Upper lobe of left lung (tissue), 6 donors: Measurements from ENCODE around the gene PNCK. TPM values are rescaled to one million over a fixed set of nuclear protein-coding genes. Genes with fewer than 3 reads are reported as not detected.
"Not testable (repeated sequence)": the region's sequence is repeated elsewhere in the genome, so short reads cannot be mapped to it uniquely, and the experiment has no call there.

Experiments used
- ATAC-seq, 2 donors: fragments of 200-7000 bp; cut with Tn5 transposase; one replicate each; pipeline ENCODE4 v1.9.1; 2022; ENCODE audit warnings: mild to moderate bottlenecking in 2 of 2, moderate library complexity in 2 of 2; ENCODE audit not compliant: low FRiP score in 2 of 2
- DNase-seq, 2 donors: peaks; one replicate each; pipeline ENCODE4 v3.0.0-alpha.2; 2019 to 2020
- H3K27ac ChIP-seq, 4 donors: fragments of 200-600 bp; sonication (generic); one replicate each; pipeline ENCODE4 v1.5.1; 2016 to 2019
- H3K27me3 ChIP-seq, 4 donors: fragments of 200-600 bp; sonication (generic); one replicate each; pipeline ENCODE4 v1.5.1; 2017 to 2019
- H3K36me3 ChIP-seq, 4 donors: fragments of 200-600 bp; sonication (generic); one replicate each; pipeline ENCODE4 v1.5.1; 2016 to 2019
- H3K4me1 ChIP-seq, 4 donors: fragments of 200-600 bp; sonication (generic); one replicate each; pipeline ENCODE4 v1.5.1; 2018 to 2019
- H3K4me3 ChIP-seq, 4 donors: fragments of 200-600 bp; sonication (generic); one replicate each; pipeline ENCODE4 v1.5.1; 2017 to 2019; ENCODE audit warnings: mild to moderate bottlenecking in 2 of 4, moderate library complexity in 1 of 4
- H3K9me3 ChIP-seq, 4 donors: fragments of 200-600 bp; sonication (generic); one replicate each; pipeline ENCODE4 v1.5.1; 2018 to 2019
- CTCF ChIP-seq, 6 experiments: fragments of 450-650 bp in 4 of 6; fragments of 200-600 bp in 2 of 6; sonication (generic) in 2 of 6; IDR thresholded peaks; one replicate each; pipeline ENCODE4 v1.5.1; 2016 to 2019; ENCODE audit warnings: antibody characterized with exemption in 6 of 6
- EP300 ChIP-seq, 4 donors: sonication (generic); formaldehyde crosslinking; IDR thresholded peaks; one replicate each; pipeline ENCODE4 v1.5.1; 2017; ENCODE audit warnings: antibody characterized with exemption in 4 of 4, control low read depth in 2 of 4
- POLR2A ChIP-seq, 4 donors: fragments of 450-650 bp; IDR thresholded peaks; one replicate each; pipeline ENCODE4 v1.5.1; 2016 to 2017; ENCODE audit warnings: antibody characterized with exemption in 4 of 4, mild to moderate bottlenecking in 2 of 4
- POLR2AphosphoS5 ChIP-seq, 2 donors: sonication (generic); formaldehyde crosslinking; IDR thresholded peaks; one replicate each; pipeline ENCODE4 v1.5.1; 2017; ENCODE audit warnings: antibody characterized with exemption in 2 of 2
- WGBS, 2 donors: methylation state at CpG; one replicate each; pipeline ENCODE4 v1.1.5; 2017 to 2018; 5-methylcytosine and 5-hydroxymethylcytosine counted together
- total RNA-seq, 6 donors: library from RNA; depleted of rRNA in 4 of 6; stranded (reverse); fragments of >200 nt in 4 of 6; gene quantifications; one replicate each; pipeline versions ENCODE4 v1.1.0 to v1.2.1, GENCODE V29; 2016 to 2021
- donor health status: DM: no; HTN: no; CAD: no; lungs with moderate emphysema.
- donor health status: DM: no; HTN: yes; CAD: no; lungs with severe emphysema.

Gene PNCK
- total RNA-seq, 6 donors from 2014 or later, result 0.47 to 5.2 TPM; not detected in 4

- H3K27ac ChIP-seq, result no peak overlapping the region
- 85 to 100% methylated on average over 7 to 16 of the region's 16 CpGs for WGBS, 2 donors
- H3K27me3 ChIP-seq, result no peaks in the 10 kb centered on the region
- ATAC-seq (no peak), DNase-seq (no peak)
- no peaks in the 10 kb centered on the region for H3K9me3 ChIP-seq
- no peak overlapping the region for H3K4me3 ChIP-seq
- TF ChIP-seq EP300 (IDR thresholded peaks at IDR 0.05) (no peak), CTCF (IDR thresholded peaks at IDR 0.05) (no peak), POLR2A (IDR thresholded peaks at IDR 0.05) (no peak), POLR2AphosphoS5 (IDR thresholded peaks at IDR 0.05) (no peak)
- H3K4me1 ChIP-seq, result peaks cover 0 to 3% (median 1%) of the 10 kb centered on the region in 4 donors
- H3K36me3 ChIP-seq, result peaks cover 0 to 42% (median 15%) of the 10 kb centered on the region in 4 donors
Observed at GRCh38 chrX:153697924-153698865, 24.6 kb upstream of the PNCK start.

GRCh38 chrX:153696986-153697722, 23.5 kb upstream of the PNCK start:
- not testable (repeated sequence) for DNase-seq, H3K4me3 ChIP-seq, H3K27me3 ChIP-seq, H3K9me3 ChIP-seq, H3K27ac ChIP-seq, ATAC-seq, H3K4me1 ChIP-seq
- H3K36me3 ChIP-seq, result peaks cover 0 to 32% (median 10%) of the 10 kb centered on the region in 4 donors
- WGBS, 2 donors, result 89 to 93% methylated on average over 8 to 15 of the region's 16 CpGs

GRCh38 chrX:153696538-153696937, 22.9 kb upstream of the PNCK start:
- not testable (repeated sequence) for H3K4me1 ChIP-seq, H3K27me3 ChIP-seq, ATAC-seq, H3K4me3 ChIP-seq, H3K9me3 ChIP-seq, H3K27ac ChIP-seq
- DNase-seq, result peak in 1 of 2 donors; percentile 18
- WGBS, 2 donors, result 87 to 91% methylated on average over 5 to 10 of the region's 10 CpGs
- H3K36me3 ChIP-seq, result peaks cover 0 to 25% (median 8%) of the 10 kb centered on the region in 4 donors

- TF ChIP-seq EP300 (IDR thresholded peaks at IDR 0.05) (no peak), POLR2AphosphoS5 (IDR thresholded peaks at IDR 0.05) (no peak), POLR2A (IDR thresholded peaks at IDR 0.05) (no peak), CTCF (IDR thresholded peaks at IDR 0.05) (no peak)
- Histone ChIP-seq H3K36me3 (peaks cover 0 to 21% (median 6%) of the 10 kb centered on the region in 4 donors), H3K27me3 (no peaks in the 10 kb centered on the region), H3K4me1 (no peaks in the 10 kb centered on the region), H3K9me3 (no peaks in the 10 kb centered on the region), H3K27ac (no peak overlapping the region), H3K4me3 (no peak overlapping the region)
- ATAC-seq (no peak), DNase-seq (no peak)
- WGBS, 2 donors, result 86% methylated on average over 15 of the region's 15 CpGs; no CpG with 5 or more reads in 1 of the 2 donors
Observed at GRCh38 chrX:153696100-153696499, 22.5 kb upstream of the PNCK start.

- H3K36me3 ChIP-seq, result peaks cover 0 to 14% (median 4%) of the 10 kb centered on the region in 4 donors
- no peak overlapping the region for H3K4me3 ChIP-seq
- no peaks in the 10 kb centered on the region for H3K9me3 ChIP-seq
- TF ChIP-seq EP300 (IDR thresholded peaks at IDR 0.05) (no peak), POLR2A (IDR thresholded peaks at IDR 0.05) (no peak), POLR2AphosphoS5 (IDR thresholded peaks at IDR 0.05) (no peak), CTCF (IDR thresholded peaks at IDR 0.05) (no peak)
- no peak overlapping the region for H3K27ac ChIP-seq
- 88% methylated on average over 23 of the region's 23 CpGs; no CpG with 5 or more reads in 1 of the 2 donors for WGBS, 2 donors
- H3K27me3 ChIP-seq, result no peaks in the 10 kb centered on the region
- no peak for ATAC-seq
- peak in 1 of 2 donors; percentile 22 for DNase-seq
- no peaks in the 10 kb centered on the region for H3K4me1 ChIP-seq
Observed at GRCh38 chrX:153694687-153695270, 21.2 kb upstream of the PNCK start.

- DNase-seq, result peak in 1 of 2 donors; percentile 46
- not testable (repeated sequence) for H3K4me1 ChIP-seq, H3K27ac ChIP-seq, H3K27me3 ChIP-seq, H3K4me3 ChIP-seq, ATAC-seq, H3K9me3 ChIP-seq
- WGBS, 2 donors, result 91% methylated on average over 16 of the region's 16 CpGs; no CpG with 5 or more reads in 1 of the 2 donors
- peaks cover 0 to 13% (median 4%) of the 10 kb centered on the region in 4 donors for H3K36me3 ChIP-seq
Observed at GRCh38 chrX:153694256-153694655, 20.6 kb upstream of the PNCK start.
